Stimulated activated CD4-positive, alpha-beta T cell treated with anti-CD3 and anti-CD28 coated beads, Interleukin-4, amount 100 ng/mL, for 24 hours (primary cell): ENCODE results near the gene AACS.
"Not testable (repeated sequence)": the region's sequence is repeated elsewhere in the genome, so short reads cannot be mapped to it uniquely, and the experiment has no call there.

Experiments used
- DNase-seq: peaks from one replicate; pipeline ENCODE4 v3.0.0-alpha.2; 2020

AACS gene, protein sequence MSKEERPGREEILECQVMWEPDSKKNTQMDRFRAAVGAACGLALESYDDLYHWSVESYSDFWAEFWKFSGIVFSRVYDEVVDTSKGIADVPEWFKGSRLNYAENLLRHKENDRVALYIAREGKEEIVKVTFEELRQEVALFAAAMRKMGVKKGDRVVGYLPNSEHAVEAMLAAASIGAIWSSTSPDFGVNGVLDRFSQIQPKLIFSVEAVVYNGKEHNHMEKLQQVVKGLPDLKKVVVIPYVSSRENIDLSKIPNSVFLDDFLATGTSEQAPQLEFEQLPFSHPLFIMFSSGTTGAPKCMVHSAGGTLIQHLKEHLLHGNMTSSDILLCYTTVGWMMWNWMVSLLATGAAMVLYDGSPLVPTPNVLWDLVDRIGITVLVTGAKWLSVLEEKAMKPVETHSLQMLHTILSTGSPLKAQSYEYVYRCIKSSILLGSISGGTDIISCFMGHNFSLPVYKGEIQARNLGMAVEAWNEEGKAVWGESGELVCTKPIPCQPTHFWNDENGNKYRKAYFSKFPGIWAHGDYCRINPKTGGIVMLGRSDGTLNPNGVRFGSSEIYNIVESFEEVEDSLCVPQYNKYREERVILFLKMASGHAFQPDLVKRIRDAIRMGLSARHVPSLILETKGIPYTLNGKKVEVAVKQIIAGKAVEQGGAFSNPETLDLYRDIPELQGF

DNA sequence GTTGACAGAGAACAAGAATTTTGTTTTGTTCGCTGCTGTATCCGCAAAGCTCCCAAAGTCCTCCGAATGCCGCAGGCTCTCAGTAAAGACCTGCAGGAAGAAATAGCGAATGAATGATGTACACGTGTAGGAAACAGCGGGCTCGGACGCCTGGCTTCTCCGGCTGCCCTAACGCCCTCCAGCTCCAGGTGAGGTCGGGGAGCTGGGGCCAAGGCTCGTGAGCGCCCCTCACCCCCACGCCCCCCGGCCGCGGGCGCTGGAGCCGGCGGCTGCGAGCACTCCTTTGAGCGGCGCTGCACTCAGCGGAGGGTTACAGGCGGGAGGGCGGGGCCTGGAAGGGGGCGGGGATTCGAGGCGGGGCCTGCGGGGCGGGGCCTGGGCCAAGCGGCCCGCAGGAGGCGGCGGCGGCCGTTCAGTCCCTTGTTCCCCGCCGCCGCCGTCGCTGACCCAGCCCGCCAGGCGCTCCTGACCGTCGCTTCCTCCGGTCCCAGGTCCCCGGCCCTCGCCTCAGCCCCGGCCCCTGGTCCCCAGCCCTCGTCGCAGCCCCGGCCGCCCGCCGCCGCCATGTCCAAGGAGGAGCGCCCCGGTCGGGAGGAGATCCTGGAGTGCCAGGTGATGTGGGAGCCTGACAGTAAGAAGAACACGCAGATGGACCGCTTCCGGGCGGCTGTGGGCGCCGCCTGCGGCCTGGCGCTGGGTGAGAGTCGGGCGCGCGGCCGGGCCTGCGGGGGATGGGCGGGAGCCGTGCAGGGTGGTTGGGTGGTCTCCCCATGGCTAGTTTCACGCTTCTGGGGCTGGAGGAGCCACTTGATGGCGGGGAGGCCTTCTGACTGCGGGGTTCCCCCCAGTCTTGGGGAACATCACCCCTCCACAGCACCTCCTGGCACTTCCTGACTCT lies at the start of gene AACS:
Gene AACS (plus strand): TSS at position 415 of the 898 bp plus-strand sequence. CDS start 150 bp downstream, at position 565.
- peak; percentile 71 for DNase-seq

DNA sequence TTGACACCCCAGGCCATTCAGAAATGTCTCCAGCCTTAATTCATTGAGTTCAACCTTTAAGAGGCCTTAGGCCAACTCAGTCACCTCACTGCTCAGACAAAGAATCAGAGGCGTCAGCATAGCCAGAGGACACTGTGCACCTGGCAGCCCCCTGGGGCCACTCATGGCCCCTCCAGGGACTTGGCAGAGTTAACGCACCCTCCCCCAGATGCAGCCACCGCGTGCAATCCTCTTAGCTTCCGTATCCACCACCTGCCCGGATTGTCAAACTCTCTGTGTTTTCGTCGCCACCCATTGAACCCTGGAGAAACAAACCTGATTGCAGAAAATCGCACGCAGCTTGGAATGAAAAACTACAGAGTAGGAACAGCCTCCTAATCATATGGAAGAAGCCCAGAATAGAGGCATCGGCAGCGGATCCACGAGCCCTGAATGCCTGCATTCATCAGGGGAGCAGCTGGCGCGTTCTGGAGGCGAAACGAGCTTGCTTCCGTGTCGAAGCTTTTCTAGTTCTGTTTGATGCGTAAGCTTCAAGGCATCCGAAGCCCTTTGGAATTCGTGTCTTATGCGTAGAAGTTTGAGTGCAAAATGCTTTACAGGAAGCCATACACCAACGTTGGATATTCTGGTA lies 49.4 kb upstream of the AACS start:
- DNase-seq = no peak

DNA sequence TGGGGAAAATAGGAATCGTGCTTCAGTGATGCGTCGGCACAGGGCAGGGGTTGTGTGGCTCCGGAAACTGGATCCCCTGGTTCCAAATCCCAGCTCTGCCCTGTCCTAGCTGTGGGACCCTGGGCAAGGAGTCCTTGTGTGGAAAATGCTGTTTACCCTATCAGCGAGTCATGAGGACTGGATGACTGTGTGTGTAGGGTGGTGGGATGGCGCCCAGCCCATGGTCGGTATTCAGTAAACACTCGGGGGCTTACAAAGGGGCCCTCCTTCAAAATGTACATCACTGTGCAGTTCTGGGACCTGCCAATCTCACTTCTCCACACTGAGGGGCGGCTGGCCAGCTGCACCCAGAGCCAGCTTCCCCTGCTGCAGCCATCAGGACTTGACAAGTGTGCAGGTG lies 47.4 kb upstream of the AACS start:
- no peak for DNase-seq

DNA sequence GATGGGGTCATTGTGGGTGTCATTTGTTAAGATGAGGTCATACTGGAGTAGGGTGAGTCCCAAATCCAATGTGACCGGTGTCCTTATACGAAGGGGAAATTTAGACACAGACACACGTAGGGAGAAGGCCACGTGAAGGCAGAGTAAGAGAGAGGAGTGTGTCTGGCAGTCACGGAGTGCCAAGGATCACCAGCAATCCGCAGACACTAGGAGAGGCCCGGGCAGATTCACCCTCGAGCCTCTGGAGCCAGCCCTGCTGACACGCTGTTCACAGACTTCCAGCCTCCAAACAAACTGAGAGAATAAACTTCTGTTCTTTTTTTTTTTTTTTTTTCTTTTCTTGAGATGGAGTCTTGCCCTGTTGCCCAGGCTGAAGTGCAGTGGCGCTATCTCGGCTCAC lies 46.9 kb upstream of the AACS start:
- DNase-seq = no peak

DNA sequence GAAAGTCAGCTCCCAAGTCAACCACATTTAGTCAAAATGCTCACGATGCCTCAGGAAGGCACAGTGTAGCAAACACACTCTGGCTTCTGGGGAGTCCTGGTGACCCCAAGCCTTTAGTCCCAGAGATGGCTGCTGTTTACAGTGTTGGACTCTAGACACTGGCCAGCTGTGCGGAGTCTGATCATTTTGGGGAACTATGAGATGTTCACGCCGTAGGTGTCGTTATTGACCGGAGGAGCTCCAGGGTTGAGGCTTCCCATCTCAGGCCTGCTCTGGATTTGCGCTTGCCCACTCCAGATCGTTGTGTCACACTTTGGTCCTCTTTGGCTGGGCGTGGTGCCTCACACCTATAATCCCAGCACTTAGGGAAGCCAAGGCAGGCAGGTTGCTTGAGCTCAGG lies 44.1 kb upstream of the AACS start:
- no peak for DNase-seq

DNA sequence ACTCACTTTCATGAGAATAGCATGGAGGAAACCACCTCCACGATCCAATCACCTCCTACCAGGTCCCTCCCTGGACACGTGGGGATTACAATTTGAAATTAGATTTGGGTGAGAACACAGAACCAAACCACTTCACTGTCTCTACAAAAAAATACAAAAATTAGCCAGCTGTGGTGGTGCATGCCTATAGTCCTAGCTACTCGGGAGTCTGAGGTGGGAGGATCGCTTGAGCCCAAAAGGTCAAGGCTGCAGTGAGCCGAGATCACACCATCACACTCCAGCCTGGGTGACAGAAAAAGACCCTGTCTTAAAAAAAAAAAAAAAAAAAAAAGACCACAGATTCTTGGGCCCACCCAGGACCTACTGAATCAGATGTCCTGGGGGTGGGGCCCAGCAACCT lies 43.5 kb upstream of the AACS start:
- no peak for DNase-seq

DNA sequence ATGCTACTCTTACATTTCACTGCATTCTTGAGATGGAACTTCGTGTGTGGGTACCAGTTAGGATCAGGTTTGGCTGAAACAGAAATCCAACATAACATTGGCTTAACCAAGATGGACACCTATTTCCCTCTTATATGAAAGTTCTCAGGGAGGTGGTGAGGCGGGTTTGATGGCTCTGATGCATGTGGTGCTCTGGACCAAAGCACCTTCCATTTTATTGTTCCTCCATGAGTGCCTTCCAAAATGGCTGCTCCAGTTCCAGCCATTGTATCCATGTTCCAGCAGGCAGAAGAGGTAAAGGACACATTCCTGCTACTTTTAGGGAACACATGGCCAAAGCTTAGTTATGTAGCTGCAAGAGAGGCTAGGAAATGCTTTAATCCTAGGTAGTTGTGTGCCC lies 42.2 kb upstream of the AACS start:
- no peak for DNase-seq

DNA sequence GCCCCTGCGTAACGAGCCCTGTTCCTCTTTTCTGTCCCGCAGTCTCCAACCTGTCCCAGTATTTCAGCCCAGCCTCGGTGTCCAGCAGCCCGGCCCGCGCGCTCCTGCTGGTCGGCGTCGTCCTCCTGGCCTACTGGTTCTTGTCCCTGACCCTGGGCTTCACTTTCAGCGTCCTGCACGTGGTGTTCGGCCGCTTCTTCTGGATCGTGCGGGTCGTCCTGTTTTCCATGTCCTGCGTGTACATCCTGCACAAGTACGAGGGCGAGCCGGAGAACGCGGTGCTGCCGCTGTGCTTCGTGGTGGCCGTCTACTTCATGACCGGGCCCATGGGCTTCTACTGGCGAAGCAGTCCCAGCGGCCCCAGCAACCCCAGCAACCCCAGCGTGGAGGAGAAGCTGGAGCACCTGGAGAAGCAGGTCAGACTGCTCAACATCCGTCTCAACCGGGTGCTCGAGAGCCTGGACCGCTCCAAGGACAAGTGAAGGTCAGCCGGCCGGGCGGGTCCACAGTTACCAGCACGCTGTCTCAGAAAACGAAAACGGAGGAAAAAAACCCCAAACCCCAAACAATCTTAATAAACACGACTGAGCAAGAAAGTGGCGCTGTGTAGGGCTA lies 40.2 kb upstream of the AACS start:
- no peak for DNase-seq

DNA sequence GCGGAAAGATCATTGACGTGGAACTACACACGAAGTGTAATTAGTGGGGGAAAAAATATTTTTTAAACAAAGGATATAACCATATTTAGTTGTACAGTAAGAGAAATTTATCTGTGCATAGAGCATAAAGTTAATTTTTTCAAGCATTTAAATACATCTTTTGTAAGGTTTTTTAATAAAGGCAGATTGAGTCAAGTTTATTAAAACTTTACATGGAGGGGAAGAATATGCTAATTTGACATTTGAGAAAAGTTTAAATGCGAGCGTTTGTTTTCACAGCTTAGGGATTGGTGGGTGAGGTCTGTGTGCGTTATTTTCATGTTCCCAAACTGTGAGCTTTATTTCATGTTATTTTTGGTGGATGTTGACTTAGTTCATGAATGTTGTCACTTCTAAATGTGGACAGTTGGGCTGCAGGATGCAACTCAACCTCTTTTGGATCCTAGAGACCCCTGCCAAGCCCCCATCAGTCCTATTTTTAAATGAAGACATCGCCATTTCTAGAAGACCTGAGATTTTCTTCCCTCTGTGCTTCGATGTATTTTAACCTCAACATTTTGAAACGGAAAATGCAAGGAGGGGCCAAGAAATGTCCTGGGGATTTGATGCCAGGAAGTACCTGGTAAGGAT lies 39.5 kb upstream of the AACS start:
- DNase-seq = no peak

DNA sequence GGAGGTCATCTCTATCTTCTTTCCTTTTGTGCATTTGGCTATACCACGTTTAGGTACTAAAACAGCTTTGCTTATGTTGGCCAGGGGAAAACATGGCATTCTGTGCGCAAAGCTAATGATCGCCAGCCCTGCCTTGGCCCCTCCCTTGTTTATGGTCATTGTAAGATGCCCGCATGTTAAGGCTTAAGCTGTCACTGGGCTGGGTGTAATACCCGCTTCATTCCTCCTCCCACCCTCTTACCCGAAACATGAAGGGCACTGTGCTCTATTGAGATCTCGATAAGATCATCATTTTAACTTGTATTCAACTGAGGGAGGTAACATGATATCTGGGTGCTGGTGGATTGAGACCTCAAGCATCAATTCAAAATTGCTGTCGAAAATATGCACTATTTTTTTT lies 37.1 kb upstream of the AACS start:
- DNase-seq = no peak

DNA sequence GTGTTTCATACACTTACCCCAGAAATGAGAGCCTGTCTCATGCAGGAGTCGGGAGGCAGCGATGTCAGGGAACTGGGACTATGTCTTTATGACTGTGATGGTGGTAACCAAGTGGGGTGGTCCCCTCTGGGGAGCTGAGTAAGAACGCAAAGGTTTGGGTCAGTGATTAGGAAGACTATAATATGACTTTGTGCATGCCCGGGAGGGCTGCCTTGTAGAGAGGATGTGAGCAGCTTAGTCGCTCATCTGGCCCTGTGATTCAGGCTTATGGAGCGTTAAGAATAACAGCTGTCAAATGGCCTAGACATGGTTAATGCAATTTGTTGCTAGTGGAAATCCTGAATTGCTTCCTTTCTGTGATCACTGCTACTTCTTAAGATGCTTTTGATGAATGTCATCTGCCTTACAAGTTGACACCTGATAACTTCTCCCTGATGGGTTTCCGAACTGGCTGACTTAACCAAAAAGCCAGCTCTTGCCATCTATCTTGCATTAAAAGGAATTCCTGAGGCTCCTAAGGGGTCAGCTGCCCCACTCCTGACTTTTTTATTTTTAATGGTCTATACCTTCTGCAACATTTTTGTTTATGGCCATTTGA lies 35.4 kb upstream of the AACS start:
- DNase-seq = no peak

DNA sequence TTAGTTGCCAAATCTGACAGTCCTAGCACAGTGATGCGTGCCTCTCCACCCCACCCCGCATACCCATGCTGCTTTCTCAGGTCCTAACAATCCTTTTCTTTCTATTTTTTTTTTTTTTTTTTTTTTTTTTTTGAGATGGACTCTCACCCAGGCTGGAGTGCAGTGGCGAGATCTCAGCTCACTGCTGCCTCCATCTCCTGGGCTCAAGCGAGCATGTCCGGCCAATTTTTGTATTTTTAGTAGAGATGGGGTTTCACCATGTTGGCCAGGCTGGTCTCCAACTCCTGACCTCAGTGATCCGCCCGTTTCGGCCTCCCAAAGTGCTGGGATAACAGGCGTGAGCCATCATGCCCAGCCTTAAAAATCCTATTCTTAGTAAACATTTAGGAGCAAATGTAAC lies 33.8 kb upstream of the AACS start:
- not testable (repeated sequence) for DNase-seq

DNA sequence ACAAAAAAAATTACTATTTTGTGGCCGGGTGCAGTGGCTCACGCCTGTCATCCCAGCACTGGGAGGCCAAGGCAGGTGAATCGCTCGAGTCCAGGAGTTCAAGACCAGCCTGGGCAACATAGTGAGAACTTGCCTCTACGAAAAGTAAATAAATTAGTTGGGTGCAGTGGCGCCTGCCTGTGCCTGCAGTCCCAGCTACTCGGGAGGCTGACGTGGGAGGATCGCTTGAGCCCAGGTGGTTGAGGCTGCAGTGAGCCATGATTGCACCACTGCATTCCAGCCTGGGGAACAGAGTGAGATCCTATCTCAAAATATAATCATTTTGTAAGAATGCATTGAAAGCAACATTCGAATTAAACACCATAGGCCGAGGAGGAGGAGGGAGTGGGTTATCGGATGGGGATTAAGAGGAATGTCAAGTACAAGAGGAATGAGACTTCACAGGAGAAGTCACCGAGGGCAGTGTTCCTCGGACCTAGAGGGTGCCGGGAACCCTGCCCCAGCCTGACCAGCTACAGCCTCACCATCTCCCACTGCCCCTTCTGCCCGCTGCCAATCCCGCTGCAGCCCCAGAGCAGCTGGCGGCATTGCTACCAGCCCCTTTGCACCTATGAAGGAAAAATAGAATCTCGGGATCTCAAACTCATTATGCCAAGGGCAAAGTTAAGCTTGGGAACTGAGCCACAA lies 32.6 kb upstream of the AACS start:
- no peak for DNase-seq

DNA sequence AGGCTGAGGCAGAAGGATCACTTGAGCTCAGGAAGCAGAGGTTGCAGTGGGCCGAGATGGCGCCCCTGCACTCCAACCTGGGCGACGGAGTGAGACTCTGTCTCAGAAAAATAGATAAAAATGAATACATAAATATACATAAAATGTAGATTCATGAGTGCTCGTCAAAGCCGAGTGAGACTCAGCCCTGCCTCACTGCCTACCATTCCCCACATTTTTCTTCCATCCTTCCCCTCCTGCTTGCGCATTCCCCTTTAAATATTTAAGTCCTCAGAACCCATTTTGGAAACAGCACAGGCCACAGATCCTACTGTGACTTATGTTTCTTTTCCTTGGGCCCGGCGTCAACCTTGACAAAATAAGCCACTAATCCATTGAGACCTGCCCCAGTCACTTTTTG lies 31.9 kb upstream of the AACS start:
- no peak for DNase-seq

DNA sequence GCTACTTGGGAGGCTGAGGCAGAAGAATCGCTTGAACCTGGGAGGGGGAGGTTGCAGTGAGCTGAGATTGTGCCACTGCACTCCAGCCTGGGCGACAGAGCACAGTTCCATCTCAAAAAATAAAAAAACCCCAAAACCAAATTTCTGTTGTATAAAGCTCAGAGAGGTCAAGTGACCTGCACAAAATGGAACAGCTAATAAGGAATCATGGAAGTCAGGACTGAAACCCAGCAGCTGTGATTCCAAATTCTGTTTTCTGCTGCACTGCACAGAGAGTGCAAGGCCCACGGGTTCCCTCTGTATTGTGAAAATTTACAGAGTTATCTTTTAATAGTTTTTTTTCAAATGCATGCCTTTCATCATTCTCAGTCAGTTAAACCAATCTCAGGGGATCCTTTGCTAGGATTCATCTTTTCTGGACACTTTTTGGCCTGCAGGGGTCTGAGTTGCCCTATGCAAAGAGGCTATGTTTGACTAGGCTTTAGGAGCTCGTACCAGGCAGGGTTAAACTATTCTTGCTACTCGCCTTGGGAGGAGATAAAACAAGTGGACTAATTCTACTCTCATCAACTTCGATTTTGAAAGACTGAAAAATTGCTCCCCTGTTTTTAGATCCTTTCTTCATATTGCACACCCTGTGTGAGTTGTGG lies 26.1 kb upstream of the AACS start:
- DNase-seq = no peak

DNA sequence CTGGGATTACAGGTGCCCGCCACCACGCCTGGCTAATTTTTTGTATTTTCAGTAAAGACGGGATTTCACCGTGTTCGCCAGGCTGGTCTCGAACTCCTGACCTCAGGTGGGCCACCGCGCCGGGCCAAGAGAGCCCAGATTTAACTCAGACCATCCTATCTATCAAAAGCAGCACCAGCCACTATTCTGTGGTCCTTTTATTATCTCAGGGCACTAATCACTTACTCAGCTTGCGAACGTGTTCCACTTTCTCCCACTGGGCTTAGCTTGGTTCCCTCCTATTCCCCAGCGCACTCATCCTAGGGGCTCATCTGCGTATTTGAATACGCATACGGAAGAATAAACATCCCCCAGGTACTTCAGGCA lies 16.2 kb upstream of the AACS start:
- DNase-seq = no peak

DNA sequence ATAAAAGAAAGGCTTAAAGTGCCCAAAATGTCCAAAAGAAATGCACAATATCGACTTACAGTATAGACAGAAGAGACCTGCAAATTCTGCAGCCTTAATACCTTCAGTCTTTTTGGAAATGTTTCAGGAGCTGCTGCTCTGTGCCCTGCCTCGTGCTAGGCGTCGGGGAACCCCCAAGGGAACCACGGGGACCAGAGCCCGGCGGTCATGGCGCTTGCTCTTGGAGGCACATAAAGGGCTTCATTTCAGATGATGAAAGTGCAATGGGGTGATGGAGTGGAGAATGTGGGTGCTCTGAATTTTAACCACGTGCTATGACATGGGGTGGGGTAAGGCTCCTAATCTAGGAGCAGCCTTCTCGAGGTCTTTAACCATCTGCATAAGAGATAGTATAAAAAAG lies 14.8 kb upstream of the AACS start:
- DNase-seq = no peak

DNA sequence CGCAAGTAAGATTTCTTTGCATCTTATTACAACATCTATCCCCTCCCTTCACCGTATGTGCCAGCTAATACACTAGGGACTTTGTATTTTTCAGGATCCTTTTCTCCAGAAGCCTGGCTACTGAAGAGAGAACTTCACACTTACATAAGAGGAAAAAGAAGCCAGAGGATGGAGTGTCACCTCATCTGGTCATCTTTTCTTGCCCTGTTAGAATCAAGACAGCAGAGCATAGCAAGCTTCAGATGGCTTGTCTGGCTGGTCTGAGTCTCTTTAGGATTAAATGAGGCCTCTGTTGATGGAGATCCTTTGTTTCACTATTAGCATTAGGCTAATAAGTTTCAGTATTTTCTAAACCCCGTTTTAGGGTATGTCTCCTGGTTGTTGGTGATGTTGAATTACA lies 14.4 kb upstream of the AACS start:
- no peak for DNase-seq

DNA sequence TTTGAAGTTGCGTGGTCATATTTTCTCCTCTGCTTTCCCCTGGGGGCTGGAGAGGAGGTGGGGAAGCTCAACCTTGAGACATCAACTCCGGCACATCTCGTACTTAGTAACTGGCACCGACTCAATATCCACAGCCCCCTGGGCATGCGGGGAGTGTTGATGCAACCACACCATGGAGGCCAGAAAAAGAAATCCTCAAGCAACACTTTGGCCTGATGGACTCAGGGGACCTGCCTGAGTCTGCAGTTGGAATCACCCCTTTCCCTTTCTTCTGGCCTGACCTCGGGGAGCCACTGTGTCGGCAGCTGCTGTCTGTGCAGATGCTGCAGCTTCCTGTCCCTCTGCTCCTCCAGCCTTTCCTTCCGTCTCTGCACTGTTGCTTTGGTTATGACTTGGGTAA lies 11.4 kb upstream of the AACS start:
- no peak for DNase-seq

DNA sequence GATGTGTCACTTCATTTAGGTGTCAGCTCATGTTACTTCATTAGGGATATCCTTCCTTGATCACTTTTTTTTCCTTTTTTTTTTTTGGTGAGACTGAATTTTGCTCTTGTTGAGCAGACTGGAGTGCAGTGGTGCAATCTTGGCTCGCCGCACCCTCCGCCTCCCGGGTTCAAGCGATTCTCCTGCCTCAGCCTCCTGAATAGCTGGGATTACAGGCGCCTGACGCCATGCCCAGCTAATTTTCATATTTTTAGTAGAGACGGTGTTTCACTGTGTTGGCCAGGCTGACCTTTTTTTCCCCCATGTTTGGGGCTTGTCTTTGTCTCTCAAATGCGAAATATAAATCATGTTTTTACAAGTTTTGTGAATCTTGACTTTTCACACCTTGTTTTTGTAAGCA lies 9.6 kb upstream of the AACS start:
- no peak for DNase-seq

DNA sequence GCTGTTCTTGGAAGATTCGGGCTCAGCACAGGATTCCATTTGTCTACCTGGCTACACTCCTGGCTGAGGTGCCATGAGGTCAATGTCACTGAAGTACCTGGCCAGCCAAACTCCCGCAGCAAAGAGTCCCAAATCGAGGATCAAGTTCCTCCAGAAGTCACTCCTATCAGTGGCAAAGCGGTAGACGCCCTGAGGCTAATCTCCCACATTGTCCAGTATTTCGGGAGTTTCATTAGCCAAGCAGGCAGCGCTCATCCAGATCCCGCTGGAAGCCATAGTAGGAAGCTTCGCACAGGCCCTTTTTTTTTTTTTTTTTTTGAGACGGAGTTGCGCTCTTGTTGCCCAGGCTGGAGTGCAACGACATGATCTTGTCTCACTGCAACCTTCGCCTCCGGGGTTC lies 8.9 kb upstream of the AACS start:
- no peak for DNase-seq
